GM18873 (cell line): ENCODE data around the gene PCP2.

Source experiments
- ATAC-seq: cut with Tn5 transposase; IDR thresholded peaks from one replicate; pipeline ENCODE4 v1.9.1; 2021; ENCODE audit warnings: mild to moderate bottlenecking, moderate library complexity, moderate number of reproducible peaks; ENCODE audit not compliant: unreplicated experiment, low FRiP score

Gene PCP2

DNA sequence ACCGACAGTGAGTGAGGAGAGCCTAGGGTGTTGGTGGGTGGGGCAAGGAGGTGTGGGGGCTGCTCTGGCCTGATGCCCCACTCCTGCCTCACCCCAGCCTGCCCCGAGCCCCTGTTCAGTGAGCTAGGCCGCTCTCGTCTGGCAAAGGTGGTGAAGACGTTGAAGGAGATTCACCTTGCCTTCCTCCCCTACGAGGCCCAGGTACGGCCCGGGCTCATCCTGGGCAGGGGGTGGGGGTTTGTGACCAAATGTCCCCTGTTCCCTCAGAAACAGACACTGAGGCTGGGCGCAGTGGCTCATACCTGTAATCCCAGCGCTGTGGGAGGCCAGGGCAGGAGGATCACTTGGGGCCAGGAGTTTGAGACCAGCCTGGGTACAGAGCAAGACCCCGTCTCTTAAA is 7.3 kb upstream of the PCP2 start:
- no peak for ATAC-seq

DNA sequence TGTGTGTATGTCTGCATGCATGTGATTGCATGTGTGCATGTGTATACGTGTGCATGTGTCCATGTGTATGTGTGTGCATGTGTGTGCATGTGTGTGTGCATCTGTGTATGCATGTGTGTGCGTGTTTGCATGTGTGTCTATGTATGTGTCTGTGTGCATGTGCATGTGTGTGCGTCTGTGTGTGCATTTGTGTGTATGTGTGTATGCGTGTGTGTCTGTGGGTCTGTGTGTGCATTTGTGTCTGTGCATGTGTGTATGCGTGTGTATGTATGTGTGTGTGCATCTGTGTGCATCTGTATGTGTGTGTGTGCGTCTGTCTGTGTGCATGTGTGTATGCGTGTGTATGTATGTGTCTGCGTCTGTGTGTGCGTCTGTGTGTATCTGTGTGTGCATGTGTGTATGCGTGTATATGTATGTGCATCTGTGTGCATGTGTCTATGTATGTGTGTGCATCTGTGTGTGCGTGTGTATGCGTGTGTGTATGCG is 6.4 kb upstream of the PCP2 start:
- ATAC-seq: no peak

DNA sequence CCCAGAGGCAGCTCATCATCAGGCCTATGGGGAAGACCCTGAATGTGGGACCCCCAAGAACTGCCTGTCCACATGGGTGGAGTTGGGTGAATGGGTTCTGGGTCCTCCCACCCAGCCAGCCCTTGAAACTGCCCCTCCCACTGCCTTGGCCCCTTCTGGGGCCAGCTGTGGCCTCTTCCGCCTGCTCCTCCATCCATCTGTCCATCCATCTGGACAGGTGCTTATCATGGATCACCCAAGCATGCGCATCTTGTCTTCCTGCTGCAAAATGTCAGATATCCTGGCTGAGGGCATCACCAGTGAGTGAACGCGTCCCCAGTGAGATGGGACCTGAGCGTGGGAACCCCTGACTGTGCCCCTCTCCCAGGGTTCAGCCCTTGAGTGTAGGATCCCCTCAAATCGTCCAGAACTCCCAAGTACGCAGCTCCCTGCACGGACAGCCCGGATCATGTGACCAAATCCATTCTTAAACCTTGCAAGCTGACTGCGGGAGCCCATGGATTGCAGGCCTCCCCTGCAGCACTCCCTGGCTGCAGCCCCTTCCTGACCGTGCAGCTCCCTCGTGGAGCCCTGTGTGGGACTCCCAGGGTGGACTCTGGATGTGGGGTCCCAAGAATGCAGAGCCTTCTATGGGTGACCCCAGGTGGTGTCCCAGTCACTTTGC is 5.4 kb upstream of the PCP2 start:
- ATAC-seq: no peak

DNA sequence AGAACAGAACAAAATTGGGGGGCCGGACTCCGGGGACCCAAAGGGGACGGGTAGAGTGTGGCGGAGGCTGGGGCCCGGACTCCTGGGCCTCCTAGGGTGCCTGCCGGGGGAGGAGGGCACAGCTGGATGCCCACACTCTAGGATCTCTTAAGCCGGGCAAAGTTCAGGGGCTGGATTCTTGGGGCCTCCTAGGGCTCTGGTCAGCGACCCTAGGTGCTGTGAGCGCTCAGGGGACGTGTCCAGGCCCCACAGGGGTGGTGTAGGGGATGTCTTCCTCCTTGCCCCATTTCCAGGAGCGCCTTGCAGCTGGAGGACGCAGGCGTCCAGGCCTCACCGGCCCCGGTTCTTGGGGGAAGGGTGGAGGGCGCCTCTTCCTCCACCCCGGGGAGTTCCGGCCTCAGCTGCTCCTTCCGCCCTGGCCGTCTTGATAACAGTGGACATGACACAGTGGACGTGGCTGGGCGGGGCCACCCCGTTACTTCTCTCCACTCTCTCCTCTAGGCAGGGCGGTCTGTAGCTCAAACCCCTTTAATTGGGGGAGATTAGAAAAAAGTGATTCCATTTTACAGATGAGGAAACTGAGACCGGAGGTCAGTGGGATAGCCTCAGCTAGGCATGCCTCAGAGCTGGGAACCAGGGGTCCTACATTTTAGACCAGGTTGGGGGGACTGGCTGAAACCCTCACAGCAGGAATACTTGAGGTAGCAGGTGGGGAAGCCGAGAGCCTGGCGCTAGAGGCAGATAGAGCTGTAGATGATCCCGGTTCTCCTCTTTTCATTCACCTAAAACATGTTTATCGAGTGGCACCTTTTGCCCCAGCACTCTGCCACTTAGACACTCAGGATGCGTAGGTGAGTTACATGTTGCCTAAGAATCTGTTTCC is 4.1 kb upstream of the PCP2 start:
- no peak for ATAC-seq

DNA sequence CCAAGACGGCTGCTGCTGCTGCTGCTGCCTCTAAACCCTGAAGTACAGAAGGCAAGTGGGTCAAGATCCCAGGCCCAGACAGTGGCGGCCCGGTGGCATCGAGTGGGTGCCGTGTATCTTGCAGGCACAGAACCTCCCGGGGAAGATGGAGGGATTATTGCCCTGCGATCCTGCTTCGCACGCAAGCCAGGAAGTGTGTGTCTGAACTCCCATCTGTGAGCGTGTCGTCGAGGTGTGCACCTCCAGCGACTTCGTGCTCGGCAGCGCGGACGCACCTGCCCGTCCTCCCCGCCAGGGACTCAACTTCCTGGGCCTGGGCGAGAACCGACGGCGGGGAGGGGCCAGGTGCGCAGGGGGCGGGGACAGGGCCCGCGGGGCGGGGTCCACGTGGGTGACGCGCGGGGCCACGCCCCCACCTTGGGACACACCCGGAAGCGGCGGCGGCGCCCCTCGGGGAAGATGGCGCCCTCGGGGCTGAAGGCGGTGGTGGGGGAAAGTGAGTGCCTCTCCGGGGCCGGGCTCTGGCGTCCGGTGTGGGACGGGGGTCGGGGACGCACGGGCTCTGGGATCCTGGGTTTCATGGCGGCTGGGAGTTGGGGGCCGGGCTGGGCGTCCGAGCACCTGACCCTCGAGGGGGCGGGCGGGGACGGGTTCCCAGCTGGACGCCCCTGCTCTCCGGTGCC is 3.3 kb upstream of the PCP2 start, which contains the start of gene STXBP2:
Gene STXBP2 (plus strand): TSS at position 420 of the 683 bp plus-strand sequence. CDS start 40 bp downstream, at position 460.
- no peak for ATAC-seq

DNA sequence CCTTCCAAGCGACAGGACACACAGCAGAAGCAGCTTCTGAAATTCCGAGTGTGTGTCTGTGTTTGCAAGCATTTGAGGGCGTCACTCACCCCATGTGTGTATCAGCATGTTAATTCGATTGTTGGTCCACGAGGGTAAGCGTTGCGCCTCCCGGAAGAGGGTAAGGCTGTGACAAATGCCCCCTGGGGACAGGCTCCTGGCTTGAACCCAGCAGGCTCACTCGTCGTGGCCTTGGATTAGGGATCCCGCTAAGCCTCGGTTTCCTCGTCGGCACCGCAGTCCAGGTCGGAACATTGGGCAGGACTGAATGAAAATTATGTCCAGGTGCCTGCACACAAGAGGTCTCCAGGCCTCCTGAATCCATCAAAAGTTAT is 2.8 kb upstream of the PCP2 start:
- ATAC-seq: no peak

DNA sequence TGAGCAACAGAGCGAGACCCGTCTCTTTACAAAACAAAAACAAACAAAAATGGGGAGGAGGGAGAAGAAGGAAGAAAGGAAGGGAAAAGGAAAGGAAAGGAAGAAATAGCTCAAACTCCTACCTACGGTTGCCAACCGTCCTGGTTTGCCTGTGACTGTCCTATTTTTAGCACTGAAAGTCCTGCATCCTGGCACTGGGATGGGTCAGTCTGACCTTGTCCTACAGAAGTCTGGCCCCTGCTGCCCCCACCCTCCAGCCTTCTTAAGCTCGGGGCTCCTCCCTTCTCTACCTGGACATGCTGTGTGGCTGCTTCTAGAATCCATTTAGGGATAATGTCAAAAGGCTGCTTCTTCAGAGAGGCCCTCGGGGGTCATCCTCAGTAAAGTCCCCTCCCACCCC is 2.2 kb upstream of the PCP2 start:
- ATAC-seq: no peak

DNA sequence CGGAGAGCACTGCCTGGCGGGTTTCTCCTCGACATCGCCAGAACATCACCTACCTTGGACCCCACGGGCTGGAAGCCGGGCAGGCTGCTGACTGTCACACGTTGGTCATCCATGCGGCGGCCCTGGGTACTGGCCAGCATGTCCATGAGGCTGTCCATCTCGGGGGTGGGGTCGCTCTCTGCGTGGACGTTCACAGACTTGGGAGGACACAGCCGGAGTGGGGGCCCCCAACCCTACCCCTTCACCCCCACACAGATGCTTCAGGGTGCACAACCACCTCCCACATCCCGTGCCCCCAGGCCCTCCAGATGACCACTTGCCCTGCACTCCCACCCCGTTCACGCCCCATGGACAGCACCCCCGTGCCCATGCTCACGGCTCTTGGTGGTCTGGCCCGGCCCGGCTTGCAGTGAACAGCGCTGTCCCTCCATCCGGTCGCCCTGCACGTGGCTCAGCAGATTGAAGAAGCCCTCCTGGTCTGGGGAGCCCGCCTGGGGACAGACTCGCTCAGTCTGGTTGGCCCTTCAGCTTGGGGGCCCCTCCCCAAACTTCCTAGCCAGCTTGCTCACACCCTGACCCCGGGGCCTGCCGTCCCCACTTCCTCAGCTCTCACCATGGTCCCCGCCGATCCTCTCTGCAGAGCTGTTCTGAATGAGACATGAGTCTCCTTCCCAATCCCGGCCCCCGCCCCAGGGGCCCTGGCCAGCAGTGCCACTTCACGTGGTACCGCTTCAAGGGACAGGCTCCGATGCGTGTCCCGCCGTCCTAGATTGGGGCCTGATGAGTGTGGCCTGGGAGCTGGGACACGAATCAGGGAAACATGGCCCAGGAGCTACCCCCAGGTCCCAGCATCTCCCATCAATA is 947 bp downstream of the PCP2 start:
- ATAC-seq: no peak

DNA sequence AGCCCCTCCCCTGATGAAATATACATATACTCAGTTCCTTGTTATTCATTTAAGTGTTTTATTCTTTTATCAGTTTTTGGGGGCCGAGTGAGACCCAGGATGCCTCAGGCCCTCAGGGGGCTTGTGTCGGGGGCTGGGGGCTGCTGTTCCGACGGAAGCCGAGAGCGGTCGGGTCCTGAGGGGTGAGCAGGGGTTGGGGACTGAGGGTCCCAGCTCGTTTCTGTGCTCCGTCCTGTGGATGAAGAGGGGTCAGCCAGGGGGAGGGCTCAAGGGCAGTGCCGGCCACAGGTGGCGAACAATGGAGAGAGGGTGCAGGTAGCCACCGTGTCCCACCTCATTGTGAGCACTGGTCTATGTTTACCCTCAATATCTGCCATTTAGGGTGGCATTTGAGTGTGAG is 1.9 kb downstream of the PCP2 start:
- ATAC-seq: no peak

DNA sequence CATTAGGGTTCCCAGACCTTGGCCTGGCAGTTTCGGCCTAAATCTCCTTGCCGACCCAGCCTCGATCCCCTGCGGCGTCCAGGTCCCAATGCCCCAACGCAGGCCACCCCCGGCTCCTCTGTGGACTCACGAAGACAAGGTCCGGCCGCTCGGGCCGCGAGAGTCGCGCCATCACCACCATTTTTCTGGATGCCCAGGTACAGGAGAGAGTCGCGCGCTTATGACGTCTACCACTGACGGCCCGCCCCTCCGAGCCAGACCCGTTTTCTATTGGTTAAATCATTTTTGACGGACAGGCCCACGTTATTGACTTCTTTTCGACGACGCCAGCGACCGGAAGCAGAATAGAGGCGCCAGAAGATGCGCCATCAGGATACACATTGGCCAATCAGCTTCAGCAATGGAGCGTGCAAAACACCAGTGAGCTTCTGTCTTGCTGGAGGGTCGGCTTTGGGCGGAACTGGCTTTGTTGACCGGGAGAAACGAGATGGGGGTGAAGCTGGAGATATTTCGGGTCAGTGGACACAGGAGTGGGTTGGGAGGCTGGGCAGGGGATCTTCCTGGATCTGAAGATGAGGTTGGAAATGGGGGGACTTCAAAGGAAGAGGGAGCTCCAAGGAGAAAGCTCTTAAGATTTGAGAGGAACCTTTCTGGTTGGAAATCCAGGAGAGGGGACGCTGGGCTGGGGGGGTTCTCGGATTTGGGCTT is 4.0 kb downstream of the PCP2 start, which contains the start of the genes PET100 and XAB2:
Gene PET100 (plus strand): TSS at position 447 of the 708 bp plus-strand sequence. CDS start 41 bp downstream, at position 488.
Gene XAB2 (minus strand): TSS at position 199 of the 708 bp plus-strand sequence. CDS start 18 bp downstream, at position 181.
- ATAC-seq: peak; percentile 84

DNA sequence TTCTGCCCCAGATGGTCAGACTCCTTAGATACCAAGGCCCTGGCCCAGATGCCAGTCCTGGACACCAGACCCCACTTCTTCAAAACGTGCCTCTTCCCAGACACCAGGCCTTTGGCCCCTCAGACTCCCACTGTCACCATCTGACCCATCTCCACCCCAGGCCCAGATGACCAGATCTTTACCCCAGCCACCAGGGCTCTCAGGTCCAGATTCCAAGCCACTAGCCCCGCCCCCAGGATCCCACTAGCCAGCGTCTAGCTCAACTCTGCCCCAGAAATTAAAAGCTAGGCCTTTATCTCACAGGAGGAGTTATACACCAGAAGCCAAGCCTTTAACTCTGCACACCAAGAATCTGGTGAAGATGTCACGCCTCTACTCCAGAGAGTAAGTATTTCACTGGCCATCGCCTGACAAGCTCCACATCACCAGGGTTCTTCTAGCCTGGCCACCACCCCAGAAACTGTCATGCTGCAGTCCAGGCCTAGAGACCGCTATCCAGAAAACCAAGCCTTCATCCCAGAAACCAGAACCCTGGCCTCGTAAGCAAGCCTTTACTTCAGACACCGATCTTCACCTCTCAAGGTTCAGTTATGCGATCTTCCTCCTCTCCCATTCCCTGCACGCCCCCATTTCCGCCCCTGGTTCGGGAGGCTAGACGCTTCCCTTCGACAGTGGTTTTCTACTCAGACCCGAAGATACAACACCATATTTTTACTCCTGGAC is 4.8 kb downstream of the PCP2 start:
- no peak for ATAC-seq

DNA sequence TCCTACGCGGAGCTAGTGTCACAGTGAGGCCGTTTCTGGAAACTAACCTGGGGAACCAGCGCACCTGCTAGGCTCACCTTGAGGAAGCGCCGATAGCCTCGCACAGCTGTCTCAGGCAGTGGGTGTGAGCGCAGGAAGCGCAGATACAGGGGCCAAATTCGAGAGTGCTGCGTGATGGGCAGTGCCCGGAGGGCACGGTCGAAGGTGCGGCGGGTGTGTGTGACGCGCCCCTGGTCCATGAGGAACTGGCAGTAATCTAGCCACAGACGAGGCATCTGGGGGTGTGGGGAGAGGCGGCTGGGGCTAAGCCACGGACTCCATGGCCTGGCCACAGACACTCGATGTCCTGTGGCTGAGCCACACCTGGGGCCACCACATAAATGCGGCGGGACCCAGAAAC is 6.4 kb downstream of the PCP2 start:
- ATAC-seq: no peak

DNA sequence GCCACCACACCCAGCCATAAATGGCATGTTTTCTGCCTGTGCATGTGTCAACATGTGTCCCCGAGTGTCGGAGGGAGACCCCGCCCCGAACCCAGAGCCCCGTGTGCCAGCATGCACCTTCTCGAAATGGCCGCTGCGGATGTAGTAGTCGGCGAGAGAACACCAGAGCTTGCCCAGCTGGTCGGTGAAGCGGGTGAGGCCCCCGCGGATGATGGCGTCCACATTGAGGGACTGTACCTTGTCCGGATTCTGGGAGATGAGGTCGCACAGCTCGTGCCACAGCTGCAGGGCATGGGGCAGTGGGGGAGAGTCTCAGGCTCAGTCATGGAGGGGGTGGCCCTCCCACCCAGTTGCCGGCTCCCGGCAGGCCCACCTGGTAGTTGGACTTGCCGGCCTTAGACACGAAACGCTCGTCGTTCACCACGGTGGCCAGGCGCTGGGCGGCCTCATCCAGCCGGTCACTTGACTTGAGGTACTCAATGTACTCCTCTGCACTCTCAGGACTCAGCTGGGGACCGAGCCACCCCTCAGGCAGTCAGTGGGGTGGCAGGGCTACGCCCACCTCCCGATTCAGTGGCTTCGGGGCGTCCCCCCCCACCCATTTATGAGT is 7.7 kb downstream of the PCP2 start:
- no peak for ATAC-seq

DNA sequence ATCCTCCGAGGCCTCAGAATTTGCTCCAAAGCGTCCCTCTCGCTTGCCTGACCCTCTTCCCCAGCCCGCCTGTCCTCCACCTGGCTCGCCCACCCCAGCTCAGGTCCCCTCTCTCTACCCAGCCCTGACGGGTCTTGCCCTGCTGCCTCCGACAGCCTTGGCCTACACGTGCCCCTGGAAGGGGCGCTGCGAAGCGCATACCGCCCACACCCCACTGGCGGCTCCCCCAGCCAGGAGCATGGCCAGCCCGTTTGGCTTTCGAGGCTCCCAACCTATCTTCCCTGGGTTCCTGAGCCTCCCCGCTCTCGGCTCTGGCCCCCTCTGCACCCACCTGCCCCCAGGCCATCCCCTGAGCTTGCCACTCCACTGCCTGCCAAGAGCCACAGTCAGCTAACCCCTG is 8.7 kb downstream of the PCP2 start:
- ATAC-seq: no peak

DNA sequence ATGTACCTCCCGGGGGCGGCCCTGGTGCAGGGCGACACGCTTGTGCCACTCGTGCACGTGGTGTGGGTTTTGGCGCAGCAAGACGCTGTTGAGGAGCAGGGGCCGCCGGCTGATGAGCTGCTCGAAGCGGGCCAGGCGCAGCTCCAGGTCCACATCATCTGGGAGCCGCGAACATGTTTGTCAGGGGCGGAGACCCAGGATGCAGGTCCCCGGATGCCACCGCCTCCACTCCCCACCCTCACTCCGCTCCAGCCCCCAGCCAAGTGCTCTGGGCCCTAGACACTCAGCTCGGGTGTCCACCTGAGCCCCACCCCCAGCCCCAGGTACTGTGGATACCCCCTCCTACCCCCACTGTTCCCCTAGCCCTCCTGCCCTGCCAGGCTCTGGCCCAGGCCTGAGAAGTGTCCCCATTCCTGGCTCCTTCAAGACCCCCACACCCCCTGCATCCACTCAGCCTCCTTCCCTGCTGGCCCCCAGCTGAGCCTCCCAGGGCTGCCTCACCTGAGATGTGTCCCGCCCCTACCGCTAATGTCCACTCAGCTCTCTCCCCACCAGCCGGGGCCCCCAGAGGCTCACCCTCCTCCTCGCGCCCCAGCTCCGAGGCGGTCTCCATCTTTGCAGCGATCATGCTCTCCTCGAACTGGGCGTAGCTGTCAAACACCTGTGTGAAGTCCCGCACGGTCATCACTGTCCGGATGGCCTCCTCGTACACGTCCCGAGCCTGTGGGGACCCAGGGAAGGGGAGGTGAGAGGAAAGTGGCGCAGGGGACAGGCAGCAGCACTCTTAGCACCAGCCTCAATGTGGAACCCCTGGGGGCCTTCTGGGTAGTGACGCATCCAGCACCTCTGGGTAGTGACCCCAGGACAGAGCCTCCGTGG is 9.6 kb downstream of the PCP2 start:
- ATAC-seq: no peak

DNA sequence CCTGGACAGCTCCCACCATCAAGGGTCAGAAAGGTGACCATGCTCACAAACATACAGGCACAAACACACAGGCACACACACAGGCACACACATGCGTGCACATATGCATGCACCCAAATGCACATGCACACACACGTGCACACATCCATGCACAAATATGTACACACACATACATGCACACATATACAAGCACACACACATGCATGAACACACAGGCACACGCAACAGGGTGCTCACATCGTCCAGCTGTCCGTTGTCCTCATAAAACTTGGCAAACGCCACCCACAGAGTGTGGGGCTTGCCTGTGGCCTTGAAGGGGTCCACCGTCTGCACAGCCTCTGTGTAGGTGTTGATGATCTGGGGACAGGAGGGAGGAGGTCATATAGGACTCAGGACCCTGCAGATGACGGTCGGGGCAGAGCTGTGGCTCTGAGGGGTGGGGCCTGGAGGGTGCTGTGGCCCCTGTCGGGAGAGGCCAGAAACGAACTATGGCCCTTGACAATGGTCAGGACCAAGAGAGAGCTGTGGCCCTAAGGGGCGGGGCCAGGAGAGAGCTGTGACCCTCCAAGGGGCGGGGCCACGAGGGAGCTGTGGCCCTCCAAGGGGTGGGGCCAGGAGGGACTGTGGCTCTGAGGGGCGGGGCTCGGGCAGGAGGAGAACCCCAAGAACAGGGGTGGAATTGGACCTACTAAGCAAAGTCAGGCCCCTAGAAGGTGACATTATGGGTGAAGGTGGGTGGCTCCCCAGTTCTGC is 10.4 kb downstream of the PCP2 start:
- no peak for ATAC-seq
